Fibroblast of skin of right biceps (primary cell): Measurements from ENCODE around the gene PITPNC1.
"Not testable (repeated sequence)": the region's sequence is repeated elsewhere in the genome, so short reads cannot be mapped to it uniquely, and the experiment has no call there.

Experiments
- DNase-seq: peaks from one replicate; pipeline ENCODE4 v3.0.0-alpha.2; 2013

Gene PITPNC1

DNA sequence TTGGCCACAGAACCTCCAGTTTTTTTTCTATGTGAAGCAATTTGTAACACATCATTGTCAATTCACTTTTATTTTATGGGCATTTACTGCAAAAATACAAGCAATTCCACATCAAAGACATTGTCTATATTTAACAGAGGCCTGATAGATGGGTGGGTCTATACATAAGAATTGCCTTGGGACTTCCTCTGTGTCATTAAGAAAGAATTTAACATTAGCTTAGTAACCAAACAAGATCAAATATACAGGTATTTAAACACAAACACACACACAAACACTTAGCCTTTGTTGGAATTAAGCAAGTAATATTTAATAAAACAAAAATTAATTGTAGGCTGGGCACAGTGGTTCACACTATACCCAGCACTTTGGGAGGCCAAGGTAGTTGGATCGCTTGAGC, 4.3 kb upstream of the PITPNC1 start:
- no peak for DNase-seq

DNA sequence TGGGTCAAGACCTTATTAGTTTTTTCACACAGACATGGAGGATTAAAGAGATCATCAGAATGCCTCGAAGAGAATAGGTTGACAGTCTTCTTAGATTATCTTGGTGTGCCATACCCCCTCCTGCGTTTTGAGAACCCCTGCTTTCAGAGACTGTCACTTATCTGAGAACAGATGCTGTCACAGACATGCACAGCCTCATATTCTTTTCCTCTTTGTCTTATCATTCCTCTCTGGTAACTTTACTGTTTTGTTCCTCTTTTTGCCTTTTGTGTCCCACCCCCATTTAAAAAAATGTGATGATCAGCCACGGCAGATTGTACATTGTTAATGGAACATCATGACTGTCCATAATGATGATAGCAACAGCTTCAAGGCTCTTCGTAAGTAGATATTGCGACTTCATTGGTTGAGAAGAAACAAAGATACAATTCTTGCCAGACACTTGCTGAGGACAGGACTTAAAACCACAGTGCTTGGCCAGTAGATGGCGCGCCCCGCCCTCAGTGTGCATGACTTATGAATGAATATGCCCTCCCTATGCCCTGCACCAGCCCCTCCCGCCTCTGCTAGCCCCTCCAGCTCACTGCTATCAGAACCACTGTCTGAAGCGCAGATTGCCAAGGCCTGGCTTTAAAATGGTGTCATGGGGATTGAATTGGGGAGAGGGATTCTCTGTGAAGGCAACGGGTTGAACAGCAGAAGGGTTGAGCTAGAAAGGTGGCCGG, 2.6 kb upstream of the PITPNC1 start:
- DNase-seq, result peak; percentile 80

DNA sequence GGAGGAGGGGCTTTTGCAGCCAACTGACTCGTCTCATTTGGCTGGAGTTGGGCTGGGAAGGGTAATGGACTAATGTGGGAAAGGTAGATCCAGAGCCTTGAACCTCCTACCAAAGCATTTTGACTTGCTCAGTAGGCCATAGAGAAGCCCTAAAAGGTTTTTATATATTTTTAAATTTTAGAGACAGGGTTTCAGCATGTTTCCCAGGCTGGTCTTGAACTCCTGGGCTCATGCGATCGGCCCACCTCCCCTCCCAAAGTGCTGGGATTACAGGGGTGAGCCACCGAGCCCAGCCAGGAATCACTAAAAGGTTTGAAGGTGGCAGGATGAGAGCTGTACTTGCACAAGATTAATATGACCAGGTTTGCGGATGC, 2.0 kb upstream of the PITPNC1 start:
- no peak for DNase-seq

DNA sequence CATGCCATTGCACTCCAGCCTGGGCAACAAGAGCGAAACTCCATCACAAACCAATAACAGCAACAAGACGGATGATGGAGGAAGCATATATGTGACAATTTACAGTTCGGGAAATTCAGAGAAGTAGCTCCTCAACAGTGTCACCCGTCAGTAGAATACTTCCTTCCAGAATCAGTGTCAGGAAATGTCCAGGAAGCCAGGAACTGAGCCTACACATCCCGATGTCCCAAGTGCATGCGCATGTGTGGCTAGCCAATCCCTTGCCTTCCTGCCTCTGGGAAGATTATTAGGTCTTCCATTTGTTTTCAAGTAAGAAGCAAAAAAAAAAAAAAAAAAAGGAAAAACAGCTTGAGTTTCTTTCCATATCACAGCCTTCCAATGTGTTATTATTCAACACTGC, 1.4 kb upstream of the PITPNC1 start:
- peak; percentile 23 for DNase-seq

DNA sequence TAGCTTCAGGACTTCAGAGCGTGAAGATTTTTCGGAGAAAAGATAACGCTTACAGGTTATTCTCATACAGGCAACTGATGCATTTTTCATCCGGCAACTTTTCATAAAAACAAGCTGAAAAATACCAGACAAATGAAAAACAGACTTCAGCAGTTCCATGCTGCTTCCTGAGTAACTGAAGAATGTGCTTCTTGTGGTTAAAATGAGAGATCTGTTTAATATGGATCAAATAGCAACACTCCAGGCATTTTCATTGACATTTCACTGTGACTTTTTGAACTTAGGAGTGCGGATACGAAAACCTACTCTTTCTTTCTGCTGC, 705 bp upstream of the PITPNC1 start:
- DNase-seq, result peak; percentile 87

DNA sequence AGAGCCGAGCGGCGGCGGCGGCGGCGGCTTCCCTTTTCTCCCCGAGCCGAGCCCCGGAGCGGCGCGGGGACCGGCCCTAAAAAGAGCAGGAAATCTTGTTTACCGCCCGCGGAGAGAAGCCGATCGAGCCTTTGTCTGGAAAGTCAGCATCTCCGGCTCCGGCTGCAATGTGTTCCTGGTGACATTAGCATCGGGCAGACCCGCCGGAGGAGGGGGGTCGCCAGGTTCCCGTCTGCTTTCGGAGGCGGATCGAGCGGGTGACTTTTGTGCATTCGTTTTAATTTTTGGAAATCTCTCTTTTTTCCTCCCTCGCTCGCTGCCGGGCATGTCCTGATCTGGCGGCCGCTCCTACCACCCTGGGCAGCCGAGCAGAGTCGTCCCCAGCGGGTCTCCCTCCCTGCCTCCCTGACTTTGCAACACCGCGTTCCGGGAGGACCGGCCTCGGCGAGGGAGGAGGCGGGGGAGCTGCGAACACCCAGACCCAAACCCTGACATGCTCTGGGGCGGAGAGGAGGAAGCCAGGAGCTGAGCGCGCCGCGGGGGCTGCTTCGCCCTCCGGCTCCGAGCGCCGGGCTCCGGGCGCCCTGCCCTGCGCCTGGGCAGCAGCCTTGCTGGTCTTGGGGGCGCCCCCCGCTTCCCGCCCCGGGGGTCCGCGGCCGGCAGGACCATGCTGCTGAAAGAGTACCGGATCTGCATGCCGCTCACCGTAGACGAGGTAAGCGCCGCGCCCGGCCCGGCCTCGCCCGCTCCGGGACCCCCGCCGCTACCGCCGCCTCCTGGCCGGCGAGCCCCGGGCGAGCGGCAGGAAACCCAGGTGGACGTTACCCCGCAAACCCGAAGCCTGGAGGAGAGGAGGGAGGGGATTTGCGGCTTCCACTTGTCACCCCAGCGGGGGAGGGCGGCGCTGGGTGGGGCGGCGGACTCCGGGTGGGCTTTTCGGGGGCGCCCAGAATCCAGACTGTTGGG, 690 bp downstream of the PITPNC1 start:
- peak; percentile 40 for DNase-seq

DNA sequence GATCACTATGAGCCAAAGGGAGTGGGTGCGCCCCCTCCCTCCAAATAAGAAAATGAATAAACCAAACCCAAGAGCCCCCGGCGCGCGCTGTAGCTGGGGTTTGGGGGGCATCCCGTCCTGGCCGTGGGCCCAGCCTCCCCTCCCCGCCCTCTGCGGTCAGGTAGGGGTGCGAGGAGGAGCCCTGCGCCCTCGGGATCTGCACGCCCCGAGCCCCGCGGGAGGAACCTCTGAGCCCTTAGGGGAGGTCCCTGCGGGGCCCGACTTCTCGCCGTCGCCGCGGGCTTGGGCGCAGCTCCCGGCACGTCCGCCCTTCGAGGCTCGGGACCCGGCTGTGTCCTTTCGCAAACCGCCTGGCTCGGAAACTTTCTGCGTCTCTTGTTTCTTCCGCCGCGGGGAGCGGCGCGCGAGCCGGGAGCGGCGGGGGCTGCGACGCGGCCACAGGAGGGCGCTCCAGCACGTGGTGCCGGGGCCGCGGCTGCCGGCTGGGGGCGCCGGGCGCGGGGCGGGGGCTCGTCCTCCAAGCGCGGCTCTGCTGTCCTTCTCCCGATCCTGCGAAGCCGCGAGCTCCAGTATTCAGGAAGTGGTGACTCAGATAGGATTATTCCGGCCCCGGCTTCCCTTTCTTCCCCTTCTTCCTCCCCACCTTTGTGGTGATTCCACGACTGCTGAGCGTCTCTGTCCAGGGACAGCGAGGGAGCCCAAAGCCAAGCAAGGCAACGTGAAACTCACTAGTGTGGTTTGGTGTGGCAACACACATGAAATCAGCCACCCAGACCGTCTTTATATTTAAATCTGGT, 1.6 kb downstream of the PITPNC1 start:
- DNase-seq, result peak; percentile 89

DNA sequence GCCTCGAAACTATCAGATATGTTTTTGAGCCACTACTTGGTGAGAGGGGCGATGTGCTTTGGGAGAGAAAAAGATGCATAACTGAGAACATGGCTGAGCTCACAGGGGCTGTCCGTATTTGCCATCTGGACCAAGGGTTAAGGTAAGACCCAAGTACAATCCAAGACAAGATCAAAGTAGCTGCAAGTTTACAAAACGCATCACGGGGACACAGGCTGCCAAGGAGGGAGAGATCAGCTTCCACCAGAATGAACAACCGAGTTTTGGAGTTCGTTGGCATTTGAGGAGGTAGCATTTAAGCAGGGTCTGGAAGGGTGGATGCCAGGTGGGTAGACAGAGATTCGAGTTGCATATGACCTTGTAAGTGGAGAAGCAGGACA, 2.2 kb downstream of the PITPNC1 start:
- DNase-seq, result no peak

DNA sequence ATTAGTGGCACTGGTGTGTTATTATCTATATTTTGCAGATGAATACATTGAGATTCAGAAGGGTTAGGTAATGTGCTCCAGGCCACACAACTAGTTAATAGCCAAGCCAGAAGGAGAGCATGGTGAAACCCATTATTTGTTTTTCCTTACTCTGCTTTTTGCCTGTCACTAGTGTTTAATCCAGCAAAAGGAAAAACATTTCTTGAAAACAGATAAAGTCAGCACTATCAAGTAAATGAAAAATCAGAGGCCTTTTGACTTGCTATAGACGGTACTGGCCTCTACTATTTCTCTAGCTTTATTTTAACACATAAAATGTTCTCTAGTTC, 4.8 kb downstream of the PITPNC1 start:
- no peak for DNase-seq

DNA sequence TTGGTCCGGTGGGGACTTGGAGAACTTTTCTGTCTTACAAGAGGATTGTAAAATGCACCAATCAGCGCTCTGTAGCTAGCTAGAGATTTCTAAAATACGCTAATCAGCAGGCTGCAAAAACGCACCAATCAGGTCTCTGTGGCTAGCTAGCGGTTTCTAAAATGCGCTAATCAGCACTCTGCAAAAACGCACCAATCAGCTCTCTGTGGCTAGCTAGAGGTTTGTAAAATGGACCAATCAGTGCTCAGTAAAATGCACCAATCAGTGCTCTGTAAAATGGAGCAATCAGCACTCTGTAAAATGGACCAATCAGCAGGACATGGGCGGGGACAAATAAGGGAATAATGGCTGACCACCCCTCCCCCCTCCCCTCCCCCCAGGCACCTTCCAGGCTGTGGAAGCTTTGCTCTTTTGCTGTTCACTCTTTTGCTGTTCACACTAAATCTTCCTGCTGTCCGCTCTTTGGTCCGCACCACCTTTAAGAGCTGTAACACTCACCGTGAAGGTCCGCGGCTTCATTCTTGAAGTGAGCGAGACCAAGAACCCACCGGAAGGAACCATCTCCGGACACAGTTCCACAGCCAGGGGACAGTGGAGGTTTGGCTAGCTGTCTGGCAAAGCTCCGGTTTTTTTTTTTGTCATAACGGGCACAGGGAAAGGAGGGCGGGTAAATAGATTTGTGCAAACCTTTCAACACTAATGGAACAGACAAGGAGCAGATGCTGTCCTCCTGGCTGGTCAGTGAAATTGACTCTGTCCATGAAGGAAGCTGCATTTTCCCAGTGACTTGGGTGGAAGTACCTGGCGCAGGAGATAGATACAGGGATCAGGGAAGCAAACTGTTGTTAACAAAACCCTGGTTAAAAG, 8.3 kb downstream of the PITPNC1 start:
- DNase-seq, result no peak

DNA sequence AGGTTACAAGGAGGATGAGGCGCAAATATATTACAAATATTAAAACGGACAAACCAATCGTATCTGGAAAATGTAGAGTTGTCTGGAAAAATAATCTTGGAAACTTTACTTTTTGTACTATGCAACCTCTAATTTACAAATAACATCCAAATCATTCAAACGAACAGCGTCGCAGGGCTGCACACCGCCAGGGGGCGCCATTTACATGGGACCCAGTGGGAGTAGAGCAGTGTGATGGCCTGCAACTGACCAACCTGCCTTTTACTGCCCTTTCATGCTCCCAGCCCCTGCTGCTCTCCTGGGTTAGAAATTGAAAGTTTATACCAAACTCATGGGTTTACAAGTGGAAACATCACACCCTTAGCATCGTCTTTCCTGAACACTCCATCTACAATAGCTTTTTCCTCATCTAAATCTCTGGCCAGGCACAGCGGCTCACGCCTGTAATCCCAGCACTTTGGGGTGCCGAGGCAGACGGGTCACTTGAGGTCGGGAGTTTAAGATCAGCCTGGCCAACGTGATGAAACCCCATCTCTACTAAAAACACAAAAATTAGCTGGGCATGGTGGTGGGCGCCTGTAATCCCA, 10.0 kb downstream of the PITPNC1 start:
- DNase-seq, result peak; percentile 45

DNA sequence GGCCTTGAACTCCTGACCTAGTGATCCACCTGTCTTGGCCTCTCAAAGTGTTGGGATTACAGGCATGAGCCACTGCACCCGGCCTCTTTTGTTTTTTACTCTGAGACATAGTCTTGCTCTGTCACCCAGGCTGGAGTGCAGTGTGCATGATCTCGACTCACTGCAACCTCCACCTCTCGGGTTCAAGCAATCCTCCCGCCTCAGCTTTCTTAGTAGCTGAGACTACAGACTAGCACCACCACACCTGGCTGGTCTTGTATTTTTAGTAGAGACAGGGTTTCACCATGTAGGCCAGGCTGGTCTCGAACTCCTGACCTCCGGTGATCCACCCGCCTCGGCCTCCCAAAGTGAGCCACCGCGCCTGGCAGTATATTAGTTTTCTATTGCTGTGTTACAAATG, 11.5 kb downstream of the PITPNC1 start:
- not testable (repeated sequence) for DNase-seq

DNA sequence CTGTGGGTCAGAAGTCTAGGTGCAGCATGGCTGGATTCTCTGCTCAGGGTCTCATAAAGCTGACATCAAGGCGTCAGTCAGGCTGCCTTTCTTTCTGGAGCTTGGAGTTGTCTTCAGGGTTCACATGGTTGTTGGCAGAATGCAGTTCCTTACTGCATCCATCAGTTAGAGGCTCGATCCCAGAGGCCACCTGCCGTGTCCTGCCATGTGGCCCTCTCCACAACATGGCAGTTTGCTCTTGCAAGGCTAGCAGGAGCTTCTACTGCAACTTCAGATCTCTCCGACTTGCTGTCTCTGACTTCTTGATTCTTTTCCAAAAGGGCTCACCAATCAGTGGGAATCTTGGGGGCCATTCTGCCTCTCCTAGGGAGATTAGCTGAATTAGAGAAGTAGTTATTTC, 11.9 kb downstream of the PITPNC1 start:
- DNase-seq, result no peak

DNA sequence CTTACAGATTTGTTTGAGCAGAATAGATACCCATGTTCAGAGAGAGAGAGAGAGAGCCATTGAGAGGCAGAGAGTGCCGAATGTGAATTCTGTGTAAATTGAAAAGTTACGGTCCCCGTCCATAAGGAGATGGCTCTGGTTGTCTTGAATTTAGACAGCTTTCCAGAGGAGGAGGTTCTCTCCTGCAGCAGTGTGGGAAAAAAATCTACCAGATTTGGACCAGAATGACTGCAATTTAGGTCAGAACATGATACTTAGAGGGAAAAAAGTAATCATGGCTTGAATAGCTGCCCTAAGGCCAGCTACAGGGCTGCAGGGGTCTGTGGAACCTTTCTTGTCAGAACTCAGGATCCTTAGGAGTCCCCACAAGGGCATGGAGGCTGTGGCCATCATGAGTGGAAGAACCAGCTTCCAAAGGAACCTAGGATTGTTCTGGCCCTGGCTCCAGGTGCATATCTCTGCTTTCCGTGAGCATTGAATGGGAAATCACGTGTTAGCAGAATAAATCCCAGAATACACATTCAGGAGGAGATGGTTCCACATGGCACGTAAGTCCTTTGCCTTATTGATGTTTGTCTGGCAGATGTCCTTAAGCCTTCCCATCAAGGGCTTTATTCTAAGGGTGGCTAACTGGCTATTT, 13.0 kb downstream of the PITPNC1 start:
- no peak for DNase-seq

DNA sequence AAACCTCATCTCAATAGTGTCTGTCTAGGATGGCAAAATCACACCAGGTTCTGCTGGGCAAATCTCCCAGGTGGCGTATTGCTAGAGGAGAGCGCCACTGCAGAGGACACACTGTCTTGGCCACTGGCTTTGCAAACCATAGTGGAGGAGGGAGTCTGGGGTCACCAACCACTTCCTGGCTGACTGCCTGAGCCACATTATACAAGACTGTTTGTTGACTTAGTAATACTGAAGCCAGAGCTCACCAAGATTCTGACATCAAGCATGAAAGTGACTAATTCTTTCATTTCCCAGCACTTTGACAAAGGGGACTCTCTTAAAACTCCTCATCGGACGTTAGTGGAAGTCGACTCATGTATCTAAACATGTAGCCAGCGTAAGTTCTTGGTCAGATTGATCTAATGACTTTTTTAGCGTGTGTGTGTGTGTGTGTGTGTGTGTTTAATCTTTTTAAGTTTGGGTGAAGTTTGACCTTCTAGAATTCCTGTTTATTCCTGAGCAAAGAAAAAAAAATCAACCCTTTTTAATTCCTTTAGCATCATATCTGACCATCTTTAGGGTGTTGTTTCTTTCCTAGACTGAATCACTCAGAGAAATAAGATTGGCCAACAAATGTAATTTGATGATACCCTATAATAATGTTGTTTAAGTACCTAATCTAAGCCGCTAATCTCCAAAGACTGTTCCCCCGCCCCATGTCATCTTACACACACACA, 13.7 kb downstream of the PITPNC1 start:
- DNase-seq, result peak; percentile 95

DNA sequence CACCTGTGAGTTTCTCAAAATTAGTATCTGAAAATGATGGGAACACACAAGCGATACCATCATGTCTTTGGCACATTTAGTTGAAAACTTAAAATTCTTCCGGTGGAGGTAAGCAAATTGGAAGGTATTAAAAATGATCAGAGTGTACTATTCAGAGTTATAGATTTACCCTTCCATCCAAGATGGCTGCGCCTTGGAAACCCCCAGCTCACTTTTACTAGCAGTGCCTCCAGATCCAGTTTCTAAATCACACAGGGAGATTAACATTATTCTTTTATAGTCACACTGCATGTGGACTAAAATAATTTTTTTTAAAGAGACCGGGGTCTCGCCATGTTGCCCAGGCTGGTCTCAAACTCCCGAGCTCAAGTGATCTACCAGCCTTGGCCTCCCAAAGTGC, 15.0 kb downstream of the PITPNC1 start:
- no peak for DNase-seq

DNA sequence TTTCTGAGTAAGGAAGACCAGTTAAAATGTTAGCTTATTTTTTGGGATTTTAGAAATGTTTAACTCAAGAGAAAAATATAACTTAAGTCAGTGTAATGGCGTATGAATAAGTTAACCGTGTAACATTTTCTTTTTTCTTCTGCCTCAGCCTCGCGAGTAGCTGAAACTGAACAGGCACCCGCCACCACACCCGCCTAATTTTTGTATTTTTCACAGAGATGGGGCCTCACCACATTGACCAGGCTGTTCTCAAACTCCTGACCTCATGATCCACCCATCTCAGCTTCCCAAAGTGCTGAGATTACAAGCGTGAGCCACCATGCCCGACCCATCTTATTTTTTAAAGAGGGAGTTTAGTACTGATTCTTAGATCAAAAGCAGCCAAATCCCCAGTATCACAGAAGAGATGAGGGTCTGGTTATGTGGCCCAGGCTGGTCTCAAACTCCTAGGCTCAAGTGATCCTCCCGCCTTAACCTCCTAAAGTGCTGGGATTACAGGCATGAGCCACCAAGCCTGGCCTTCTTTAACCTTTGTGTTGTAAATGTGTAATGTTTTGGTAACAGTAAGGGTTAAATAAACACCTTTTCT, 16.8 kb downstream of the PITPNC1 start:
- no peak for DNase-seq

DNA sequence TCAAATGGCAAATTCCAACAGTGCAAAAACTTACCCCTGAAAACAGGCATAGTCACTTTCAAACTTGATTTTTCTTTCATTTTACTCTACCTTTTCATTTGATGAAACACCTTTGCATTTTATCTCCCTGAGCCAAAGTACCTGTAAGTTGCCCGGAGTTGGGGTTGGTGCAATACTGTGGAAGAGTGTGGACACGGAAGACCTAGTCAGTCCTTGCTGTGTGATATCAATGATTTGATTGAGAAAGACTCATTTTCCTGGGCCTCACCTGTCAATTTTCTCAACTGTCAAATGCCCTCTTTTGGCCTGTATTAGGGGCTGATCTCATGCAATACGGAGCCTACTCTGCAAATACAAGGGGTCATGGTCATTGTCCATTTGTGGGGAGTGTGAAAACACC, 22.6 kb downstream of the PITPNC1 start:
- no peak for DNase-seq

DNA sequence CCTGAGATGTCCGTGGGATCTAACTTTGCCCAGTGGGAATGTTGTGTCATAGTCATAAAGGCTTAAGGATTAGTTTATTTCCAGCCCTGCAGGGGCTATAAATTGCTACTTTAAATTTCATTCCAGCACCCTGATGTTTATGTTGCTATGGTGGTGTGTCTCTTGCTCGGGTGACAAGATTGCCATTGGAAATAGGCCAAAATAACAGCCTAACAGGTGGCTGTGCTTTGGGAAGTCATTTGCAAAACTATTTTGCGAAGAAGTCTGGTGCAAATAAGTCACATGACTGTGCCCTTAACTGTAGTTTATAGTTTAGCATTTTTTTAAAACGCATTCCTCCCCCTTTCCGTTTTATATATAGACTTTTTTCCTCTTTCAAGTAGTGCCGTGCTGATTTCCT, 23.1 kb downstream of the PITPNC1 start:
- no peak for DNase-seq

DNA sequence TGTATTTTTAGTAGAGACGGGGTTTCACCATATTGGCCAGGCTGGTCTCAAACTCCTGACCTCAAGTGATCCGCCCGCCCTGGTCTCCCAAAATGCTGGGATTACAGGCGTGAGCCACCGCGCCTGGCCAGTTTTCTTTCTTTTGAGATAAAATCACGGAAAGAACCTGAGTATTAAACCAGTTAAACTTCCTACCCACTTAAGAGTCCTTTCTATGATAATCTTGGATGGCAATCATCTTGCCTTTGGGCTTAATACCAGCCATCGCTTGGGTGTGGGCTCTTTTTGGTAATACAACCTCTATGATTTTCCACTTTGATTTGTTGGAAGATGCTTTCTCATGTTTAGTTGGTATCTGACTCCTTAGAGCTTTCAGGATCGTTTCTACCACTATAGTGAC, 24.0 kb downstream of the PITPNC1 start:
- DNase-seq, result no peak
